Fibroblast of pulmonary artery (primary cell): Measurements from ENCODE around the gene ATP9B.

ENCODE experiments used
- DNase-seq: peaks from one replicate; pipeline ENCODE4 v3.0.0-alpha.2; 2010; ENCODE audit warnings: low read depth
- H3K4me3 ChIP-seq: replicated peaks from 2 replicates; pipeline ENCODE4 v1.5.1; 2011; ENCODE audit warnings: low read depth, mild to moderate bottlenecking, control low read depth, low read length, moderate library complexity
- TF ChIP-seq, protein P1 (sequence below): IDR thresholded peaks from 2 replicates; pipeline ENCODE4 v1.5.1; 2011; ENCODE audit warnings: mild to moderate bottlenecking, control low read depth, low read length, inconsistent platforms; ENCODE audit errors: missing control alignments

ATP9B gene

DNA sequence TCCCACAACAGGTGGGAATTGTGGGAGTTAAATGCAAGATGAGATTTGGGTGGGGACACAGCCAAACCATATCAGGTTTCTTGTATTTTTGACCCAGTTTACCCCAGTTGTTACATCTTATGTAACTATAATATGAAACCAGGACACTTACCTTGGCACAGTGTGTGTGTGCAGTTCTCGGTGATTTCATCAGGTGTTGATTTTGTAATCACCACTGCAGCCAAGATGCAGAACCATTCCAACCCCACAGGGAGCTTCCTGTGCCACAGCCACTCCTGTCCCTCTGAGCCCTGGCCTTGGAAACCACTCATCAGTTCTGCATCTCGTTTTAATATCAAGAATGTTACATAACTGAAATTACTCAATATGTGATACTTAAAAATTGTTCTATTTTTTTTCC, 31.8 kb downstream of the ATP9B start:
- DNase-seq: no peak
- H3K4me3 ChIP-seq: no peak overlapping the region
- TF ChIP-seq, protein P1, sequence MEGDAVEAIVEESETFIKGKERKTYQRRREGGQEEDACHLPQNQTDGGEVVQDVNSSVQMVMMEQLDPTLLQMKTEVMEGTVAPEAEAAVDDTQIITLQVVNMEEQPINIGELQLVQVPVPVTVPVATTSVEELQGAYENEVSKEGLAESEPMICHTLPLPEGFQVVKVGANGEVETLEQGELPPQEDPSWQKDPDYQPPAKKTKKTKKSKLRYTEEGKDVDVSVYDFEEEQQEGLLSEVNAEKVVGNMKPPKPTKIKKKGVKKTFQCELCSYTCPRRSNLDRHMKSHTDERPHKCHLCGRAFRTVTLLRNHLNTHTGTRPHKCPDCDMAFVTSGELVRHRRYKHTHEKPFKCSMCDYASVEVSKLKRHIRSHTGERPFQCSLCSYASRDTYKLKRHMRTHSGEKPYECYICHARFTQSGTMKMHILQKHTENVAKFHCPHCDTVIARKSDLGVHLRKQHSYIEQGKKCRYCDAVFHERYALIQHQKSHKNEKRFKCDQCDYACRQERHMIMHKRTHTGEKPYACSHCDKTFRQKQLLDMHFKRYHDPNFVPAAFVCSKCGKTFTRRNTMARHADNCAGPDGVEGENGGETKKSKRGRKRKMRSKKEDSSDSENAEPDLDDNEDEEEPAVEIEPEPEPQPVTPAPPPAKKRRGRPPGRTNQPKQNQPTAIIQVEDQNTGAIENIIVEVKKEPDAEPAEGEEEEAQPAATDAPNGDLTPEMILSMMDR: no peak

DNA sequence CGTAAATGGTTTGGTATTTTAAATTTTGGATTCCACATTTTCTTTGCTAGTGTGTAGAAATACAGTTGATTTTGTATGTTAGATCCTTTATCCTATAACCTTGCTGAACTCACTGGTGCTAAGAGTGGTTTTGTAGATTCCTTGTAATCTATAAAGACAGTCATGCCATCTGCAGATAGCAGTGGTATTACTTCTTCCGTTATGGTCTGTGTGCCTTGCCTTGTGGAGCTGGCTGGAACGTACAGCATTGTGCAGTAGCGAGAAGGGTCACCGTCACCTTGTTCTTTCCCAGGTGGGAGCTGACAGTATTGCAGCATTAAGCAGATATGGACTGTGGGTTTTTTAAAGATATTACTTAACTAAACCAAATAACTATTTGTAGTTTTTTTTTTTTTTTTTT, 33.7 kb downstream of the ATP9B start:
- DNase-seq: no peak
- TF ChIP-seq, protein P1: no peak
- H3K4me3 ChIP-seq: no peak overlapping the region

DNA sequence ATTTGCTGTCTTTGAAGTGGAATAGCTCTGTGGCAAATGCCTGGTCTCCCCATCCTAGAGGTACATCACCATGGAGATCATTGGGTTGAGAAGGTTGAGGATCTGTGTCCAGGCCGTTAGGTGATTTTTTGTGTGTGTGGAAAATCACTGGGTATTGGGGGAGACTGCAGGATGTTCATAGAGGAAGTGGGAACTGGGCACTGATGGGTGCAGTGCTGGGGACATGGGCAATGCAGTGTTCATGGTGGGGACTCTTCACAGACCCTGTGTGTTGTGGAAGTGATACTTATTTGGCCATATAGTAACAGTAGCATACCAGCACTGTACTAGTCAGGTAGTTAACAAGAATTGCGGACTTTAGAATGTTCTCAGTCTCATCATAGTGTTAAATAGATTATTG, 34.9 kb downstream of the ATP9B start:
- H3K4me3 ChIP-seq: no peak overlapping the region
- DNase-seq: no peak
- TF ChIP-seq, protein P1: no peak

DNA sequence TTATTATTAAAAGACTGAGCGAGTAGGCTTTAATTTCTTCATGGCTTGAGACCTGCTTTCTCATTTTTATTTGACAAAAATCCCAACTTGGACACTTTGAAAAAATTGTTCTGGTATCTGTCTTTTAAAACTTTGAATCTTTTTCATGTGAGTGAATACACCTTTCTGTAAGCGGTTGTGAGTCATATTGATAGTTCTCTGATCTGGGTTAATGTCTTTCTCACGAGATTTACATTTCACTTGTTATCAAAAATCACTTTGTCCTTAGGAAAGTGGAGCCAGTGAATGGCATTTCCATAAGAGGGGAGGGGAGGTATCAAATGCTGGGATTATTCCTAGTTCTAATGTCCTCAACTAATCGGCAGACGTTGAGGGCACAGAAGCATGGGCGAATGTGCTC, 36.3 kb downstream of the ATP9B start:
- DNase-seq: no peak
- no peak overlapping the region for H3K4me3 ChIP-seq
- TF ChIP-seq, protein P1: no peak

DNA sequence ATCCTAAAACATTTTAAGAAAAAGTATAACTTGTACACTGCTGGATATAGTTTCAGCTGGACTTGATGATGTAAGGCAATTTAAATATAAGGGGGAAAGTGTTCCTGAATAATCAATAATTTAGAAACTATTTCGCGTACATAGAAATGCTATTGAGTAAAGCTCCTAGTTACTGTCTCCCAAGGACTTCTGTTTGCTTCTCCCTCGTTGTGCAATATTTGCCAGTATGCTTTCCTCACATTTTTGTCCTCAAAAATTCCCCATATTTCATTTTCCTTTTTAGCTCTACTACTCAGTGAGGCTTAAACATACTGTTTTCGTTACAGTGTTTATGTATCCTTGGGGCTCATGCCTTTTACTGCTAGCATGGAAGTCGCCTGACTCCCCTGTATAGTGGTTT, 36.9 kb downstream of the ATP9B start:
- TF ChIP-seq, protein P1: no peak
- no peak for DNase-seq
- no peak overlapping the region for H3K4me3 ChIP-seq

DNA sequence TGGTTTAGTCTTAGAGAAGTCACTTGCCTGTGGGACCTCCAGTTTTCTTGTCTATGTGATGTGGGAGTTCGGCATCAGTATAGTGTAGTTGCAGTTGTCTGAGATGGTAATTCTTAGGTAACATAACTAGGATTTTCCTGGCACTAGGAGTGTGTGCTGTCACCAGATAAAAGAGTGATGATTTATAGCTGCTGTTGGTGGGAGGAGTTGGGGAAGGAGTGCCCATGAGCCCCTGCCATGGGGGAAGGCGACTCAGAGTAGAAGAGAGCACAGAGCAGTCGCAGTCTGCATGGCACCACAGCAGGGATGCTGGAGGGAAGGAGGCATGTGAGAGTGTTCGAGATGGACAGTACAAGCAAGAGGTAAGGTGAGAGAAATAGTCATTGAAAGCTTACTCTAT, 38.7 kb downstream of the ATP9B start:
- H3K4me3 ChIP-seq: no peak overlapping the region
- TF ChIP-seq, protein P1: no peak
- peak; percentile 16 for DNase-seq

DNA sequence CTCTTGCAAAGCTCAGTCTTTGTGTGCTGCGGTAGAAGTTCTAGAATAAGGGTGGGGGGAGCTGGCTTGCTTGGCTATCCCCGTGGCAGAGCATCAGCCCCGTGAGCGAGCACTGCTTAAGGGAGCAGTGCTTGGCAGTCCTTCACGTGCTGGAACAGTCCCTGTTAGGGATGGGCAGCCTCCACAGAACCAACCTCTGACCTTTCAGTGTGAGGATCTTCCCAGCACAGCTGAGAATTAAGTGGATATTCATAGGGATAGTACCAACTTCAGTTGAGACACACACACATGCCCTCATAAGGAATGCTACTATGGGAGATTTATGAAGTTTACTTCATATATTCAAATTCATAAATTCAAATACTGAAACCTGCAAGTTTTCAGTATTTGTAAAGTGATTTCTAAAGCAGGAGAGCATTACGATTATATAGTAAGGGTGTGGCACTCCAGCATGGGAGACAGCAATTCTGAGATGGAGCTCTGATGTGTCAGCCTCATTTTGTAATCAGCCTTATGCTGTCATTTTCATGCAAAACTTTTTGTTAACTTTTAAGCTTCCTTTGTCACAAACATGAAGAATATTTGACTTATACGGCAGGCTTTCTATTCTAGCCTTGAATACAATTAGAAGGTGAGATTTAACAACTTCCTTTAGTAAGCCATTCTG, 39.5 kb downstream of the ATP9B start:
- no peak for DNase-seq
- TF ChIP-seq, protein P1: no peak

More for the DNA sequence above, 39.5 kb downstream of the ATP9B start:
- no peak overlapping the region for H3K4me3 ChIP-seq
